GM18498 (cell line): ENCODE results near the gene RIC8A.
"Not testable (repeated sequence)": the region's sequence is repeated elsewhere in the genome, so short reads cannot be mapped to it uniquely, and the experiment has no call there.

Experiments used
- ATAC-seq: cut with Tn5 transposase; IDR thresholded peaks from one replicate; pipeline ENCODE4 v1.9.1; 2021; ENCODE audit warnings: mild to moderate bottlenecking, moderate library complexity; ENCODE audit not compliant: unreplicated experiment

RIC8A gene

GRCh38 chr11:217704-218103, 10.2 kb downstream of the RIC8A start:
- no peak for ATAC-seq

GRCh38 chr11:218815-219593, 11.5 kb downstream of the RIC8A start:
- no peak for ATAC-seq

GRCh38 chr11:220641-221215, 13.2 kb downstream of the RIC8A start:
- ATAC-seq: not testable (repeated sequence)

GRCh38 chr11:221539-221938, 14.0 kb downstream of the RIC8A start:
- ATAC-seq: no peak

GRCh38 chr11:221998-222789, 14.7 kb downstream of the RIC8A start:
- ATAC-seq: no peak

- no peak for ATAC-seq
Measured at GRCh38 chr11:223026-223789, 15.7 kb downstream of the RIC8A start.

GRCh38 chr11:223884-224283, 16.4 kb downstream of the RIC8A start:
- ATAC-seq: no peak

- no peak for ATAC-seq
Measured at GRCh38 chr11:224424-224823, 16.9 kb downstream of the RIC8A start.

GRCh38 chr11:225734-226453, 18.4 kb downstream of the RIC8A start:
- no peak for ATAC-seq

- ATAC-seq: no peak
Measured at GRCh38 chr11:227824-228379, 20.4 kb downstream of the RIC8A start.

- ATAC-seq: no peak
Measured at GRCh38 chr11:230431-230830, 22.9 kb downstream of the RIC8A start.

GRCh38 chr11:232783-233565, 25.5 kb downstream of the RIC8A start:
- ATAC-seq: no peak

GRCh38 chr11:235180-235579, 27.7 kb downstream of the RIC8A start:
- ATAC-seq: no peak

- no peak for ATAC-seq
Measured at GRCh38 chr11:235609-235996, 28.1 kb downstream of the RIC8A start.

- ATAC-seq: peak; percentile 77
Measured at GRCh38 chr11:235997-236773, 28.7 kb downstream of the RIC8A start, which contains the start of gene SIRT3. SIRT3 (minus strand) TSS chr11:236342; CDS start chr11:236328, 14 bp downstream.

- peak; percentile 82 for ATAC-seq
Measured at GRCh38 chr11:236774-237767, 29.6 kb downstream of the RIC8A start, which contains the start of gene PSMD13. PSMD13 (plus strand) TSS chr11:236976; CDS start chr11:237050, 74 bp downstream.

- not testable (repeated sequence) for ATAC-seq
Measured at GRCh38 chr11:238346-238745, 30.8 kb downstream of the RIC8A start.
